DMS79 (cell line): ENCODE data around the gene MAGI2.

Source experiments
- DNase-seq: peaks from one replicate; lab custom pipeline; 2025; lab: John Stamatoyannopoulos, UW

MAGI2 gene

DNA sequence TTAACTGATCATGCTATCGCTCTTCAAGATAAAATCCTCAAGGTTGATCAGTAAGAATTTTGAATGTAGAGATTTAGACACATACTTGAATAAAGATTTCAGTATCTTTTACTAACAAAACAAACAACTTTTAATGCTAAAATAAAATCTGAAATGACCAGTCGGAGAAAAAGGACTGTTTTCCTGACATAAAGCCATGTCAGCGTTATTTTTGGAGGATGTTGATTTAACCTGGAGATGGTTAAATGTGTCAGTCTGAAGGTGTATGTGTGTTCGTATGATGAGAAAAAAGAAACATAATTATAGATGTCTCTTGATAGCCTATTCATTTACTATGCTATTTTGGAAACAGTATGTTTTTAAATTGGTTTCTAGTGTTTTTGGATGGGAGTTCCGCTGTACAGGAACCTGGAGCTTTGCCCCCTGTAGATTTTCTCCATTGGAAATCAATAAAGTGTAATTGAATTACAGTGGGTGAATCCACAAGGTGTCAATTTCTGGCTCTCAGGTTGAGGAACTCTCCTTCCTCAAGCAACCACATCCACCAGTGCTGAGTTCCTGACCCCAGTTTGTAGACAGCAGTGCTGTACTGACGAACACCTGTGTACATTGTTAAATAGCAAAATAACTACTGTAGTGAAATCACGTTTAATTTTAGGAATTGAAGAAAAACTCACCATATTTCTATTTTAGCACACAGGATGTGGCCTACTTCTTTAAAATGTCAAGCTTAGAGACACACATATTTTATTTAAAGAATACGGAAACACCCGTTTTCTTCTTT is 670.1 kb downstream of the MAGI2 start:
- no peak for DNase-seq

DNA sequence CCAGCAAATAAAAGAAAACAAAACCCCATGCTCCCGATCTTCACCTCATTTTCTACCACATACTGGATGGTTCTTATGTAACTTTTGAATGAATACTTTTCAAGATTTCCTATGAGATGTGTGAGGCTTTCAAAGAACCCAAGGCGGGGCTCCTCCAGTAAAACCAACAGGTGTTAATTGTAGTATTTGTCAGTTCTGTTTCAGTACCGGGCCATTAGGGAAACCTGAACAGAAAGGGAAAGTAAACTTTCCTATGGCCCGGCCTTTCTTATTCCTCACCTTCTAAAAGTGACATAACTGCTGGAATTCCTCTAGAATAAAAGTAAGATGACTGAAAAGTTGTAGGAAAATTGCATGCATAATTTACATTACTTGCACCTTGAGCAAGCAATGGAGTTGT is 672.9 kb downstream of the MAGI2 start:
- no peak for DNase-seq

DNA sequence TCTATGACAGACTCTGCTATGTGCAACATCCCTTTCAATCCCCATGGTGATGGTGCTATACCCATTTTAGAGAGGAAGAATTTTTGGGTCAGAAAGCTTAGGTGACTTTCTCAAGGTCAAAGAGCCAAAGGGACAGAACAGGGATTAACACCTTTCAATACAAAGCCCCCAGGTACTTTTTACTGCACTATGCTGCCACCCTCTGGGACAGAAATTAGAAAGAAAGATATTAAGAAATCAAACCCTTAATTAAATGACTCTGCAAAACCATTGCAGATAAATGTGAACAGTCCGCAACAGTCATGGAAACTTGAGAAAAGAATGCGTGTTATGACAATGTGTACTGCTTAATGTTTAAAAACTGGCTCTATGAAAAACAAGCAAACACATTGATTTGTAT is 673.7 kb downstream of the MAGI2 start:
- DNase-seq, result no peak

DNA sequence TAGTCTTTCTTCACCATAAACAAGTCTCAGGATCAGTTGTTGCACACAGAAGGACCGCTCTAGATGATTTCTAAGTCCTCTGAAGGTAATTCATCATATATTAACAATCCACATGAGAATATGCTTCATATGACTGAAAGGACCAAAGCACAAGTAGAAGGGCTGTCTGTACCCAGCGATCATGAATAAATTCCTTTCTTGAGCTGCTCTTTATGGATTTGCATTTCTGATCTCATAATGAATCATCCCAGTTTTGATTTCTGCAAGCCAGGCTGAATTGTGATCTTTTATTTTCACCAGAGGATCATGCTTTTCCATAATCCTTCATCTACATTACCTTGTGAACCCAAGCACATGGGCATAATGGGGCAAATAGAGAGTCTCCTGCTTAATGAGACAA is 675.6 kb downstream of the MAGI2 start:
- no peak for DNase-seq

GRCh38 chr7:78770422-78771410 is 682.8 kb downstream of the MAGI2 start:
- DNase-seq, result no peak

DNA sequence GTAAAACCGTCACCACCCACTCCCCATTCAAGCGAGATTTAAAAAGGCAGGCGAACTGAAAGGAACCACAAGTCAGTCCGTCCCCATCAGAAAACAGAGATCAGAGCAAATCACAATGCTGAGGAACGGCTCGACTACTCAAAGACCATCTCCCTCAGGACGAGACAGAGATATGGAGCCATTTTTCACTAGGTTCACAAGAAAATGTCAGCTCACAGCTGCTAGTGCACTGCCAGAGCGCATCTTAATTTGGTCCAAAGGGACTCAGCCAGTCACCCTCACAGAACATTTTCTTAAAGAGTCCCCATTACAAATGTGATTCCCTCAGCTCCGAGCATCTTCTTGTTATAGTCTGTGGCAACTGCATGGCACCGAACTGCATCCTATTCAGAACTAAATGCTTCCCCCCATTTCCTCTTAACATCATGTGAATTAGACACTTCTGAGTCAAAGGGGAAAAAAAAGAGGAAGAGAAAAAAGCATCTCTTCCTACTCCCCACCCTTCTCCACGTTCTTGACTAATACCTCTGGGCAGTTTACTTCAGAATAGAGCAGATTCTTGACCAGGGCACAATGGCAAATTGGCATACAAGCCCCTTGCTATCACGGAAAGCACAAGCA is 683.9 kb downstream of the MAGI2 start:
- DNase-seq, result no peak

GRCh38 chr7:78768859-78769258 is 684.6 kb downstream of the MAGI2 start:
- no peak for DNase-seq

DNA sequence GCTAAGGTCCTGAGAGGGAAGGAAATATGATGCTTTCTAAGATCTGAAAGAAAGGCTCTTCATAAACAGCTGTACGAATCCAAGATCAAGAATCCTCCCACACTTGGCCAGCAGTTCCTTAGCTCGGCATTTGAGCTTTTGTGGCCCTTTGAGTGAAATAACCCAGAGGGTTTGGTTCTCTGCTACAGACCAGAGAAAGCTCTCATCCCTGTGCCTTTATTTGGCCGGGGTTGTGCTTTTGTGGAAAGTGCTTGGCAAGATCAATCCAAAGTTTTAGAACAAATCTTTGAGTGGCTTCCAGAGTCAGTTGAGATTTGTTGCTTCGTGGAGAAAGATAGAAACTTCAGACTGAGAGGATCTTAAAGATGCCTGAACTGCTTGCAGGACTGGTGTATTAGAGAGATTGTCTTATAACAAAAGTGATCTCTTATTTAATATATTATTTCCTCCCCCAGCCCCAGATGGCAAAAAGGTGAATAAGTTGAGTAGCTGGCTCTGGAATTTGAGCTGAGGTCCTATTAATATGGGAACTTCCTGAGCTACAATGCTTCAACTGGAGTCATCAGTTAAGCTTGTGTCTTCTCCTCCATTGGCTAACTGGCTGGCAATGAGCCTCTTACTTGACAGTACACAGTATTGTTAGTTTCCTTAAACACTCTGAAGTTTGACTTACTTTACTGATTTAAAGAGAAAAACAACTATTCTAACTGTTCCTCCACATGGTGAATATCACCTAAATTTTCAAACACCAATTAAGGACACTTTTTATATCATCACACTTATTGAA is 687.3 kb downstream of the MAGI2 start:
- no peak for DNase-seq

- DNase-seq, result no peak
These were observed 688.9 kb downstream of the MAGI2 start for GRCh38 chr7:78764571-78764970.

- no peak for DNase-seq
These were observed 690.8 kb downstream of the MAGI2 start for GRCh38 chr7:78762625-78763024.

GRCh38 chr7:78760620-78761355 is 692.7 kb downstream of the MAGI2 start:
- DNase-seq, result no peak

GRCh38 chr7:78752554-78752953 is 700.9 kb downstream of the MAGI2 start:
- no peak for DNase-seq

- no peak for DNase-seq
These were observed 702.2 kb downstream of the MAGI2 start for GRCh38 chr7:78751253-78751652.

- no peak for DNase-seq
These were observed 704.3 kb downstream of the MAGI2 start for GRCh38 chr7:78749052-78749746.

DNA sequence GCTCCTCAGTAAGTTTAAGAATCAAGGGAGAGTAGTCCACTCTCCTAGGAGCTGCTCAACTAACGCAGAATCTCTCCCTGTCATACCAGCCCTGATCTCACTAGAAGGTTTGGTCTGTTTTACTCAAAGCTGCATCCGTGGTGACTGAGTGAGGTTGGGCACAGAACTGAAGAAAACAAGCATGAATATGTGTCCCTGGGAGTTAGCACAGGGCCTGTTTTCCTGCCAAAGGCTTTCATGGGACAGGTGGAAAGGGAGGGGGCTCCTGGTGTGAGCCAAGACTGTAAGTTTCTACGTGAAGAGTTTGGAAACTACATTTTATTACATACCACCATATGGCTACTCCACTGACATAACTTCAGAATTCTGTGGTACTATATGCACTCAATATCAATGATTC is 705.9 kb downstream of the MAGI2 start:
- no peak for DNase-seq

- no peak for DNase-seq
These were observed 707.2 kb downstream of the MAGI2 start for GRCh38 chr7:78746301-78746700.

GRCh38 chr7:78742694-78743093 is 710.8 kb downstream of the MAGI2 start:
- DNase-seq, result no peak

GRCh38 chr7:78736548-78736947 is 716.9 kb downstream of the MAGI2 start:
- DNase-seq, result no peak

GRCh38 chr7:78734626-78735025 is 718.8 kb downstream of the MAGI2 start:
- no peak for DNase-seq

DNA sequence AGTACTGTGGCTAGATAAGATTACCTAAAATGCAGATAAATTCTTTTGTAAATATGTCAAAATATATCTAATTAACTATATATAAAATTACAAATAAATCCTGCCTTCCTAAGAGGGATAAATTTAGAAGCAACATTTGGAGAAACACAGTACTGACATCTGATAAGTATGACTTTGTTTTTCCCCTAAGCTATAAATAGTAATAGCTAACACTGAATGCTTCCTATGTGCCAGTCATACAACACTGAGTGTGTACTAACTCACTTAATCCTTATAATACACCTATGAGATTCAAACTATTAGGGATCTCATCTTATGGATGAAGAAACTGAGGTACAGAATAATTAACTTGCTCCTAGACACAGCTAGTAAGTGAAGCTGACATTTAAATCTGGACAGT is 733.4 kb downstream of the MAGI2 start:
- DNase-seq, result no peak
